ENCODE measurements around the gene SCYL1.

- no peak for TF ChIP-seq CTCF (IDR thresholded peaks at IDR 0.05)
- TF ChIP-seq POLR2A (IDR thresholded peaks at IDR 0.05): no peak
- no peak for TF ChIP-seq POLR2AphosphoS5 (IDR thresholded peaks at IDR 0.05)
- no peak for TF ChIP-seq EP300 (IDR thresholded peaks at IDR 0.05)
Measured at GRCh38 chr11:65545853-65546216, 21.0 kb downstream of the SCYL1 start.
